HuH-7.5 (cell line): ENCODE measurements around the gene CSH1.
A peak's percentile ranks its signal among the peaks of the same experiment; 100 is the strongest.
"Not testable (repeated sequence)": the region's sequence is repeated elsewhere in the genome, so short reads cannot be mapped to it uniquely, and the experiment has no call there.

ENCODE experiments used
- DNase-seq: peaks from one replicate; pipeline ENCODE4 v3.0.0; 2011; ENCODE audit warnings: low spot score

CSH1 gene

DNA sequence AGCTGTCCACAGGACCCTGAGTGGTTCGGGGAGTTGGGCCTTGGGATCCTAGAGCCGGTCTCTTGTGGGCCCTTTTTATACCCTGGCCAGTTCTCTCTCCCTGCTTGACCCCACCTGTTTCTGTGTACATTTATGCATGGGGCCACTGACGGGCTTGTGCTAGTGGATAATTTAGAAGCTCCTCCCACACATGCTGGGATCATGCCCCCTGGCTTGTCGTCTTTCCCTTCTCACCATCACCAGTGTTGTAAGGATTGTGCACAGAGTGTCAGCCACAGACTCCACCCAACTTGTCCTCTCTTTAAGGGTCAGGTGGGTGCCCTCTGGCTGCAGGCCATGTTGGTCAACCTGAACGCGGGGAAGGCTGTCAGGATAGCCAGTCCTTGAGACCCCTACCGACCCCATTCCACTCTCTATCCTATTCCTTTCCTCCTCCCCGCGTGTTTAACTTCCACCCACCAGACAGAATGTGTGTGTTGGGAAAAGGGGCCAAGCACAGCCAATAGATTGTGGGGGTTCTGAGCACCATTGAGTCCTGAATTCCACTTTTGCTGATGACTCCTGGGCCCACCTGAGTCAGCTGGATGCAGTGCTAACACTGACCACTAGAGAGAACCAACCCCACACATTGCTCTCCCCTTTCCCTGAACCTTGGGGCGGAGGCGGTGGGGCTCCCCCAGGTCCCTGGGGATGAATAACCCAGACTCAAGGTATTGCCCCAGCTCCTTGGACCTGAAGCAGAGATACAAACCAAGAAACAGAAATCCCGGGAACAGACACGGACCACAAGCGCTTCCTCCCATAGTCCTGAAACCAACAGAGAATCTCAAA is at the start of gene CSH1:
Gene CSH1 (minus strand): TSS at position 51 of the 831 bp plus-strand sequence. CDS start 63 bp downstream, outside the sequence.
- DNase-seq: not testable (repeated sequence)

DNA sequence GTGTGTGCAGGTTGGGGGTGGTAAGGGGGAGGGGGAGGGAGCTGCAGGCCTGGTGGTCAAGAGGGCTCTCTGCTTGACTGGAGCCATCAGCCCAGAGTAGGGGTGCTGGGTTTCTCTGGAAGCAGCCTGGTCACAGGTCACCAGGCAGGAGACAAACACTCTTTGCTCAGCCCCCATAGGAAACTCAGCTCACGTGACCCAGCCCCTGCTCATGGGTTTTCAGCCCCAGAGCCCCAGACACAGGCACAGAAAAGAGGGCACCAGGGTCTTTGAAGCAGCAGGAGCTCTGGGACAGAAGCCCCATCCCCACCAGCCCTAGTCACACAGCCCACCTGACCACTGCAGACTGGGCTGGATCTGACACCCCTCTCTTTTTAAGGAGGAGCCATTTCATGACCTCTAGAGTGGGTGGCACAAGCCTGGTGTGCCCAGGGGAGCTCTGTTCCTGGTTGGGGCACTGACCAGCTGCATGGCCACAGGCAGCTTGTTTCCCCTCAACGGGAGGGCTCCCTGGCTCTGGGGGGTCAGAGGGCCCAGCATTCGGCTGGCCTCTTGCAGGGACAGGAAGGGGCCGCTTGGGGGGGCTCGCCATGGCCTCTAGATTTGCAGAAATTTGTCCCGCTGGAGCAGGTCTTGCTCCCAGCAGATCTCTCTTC is 49.5 kb upstream of the CSH1 start:
- DNase-seq: no peak

DNA sequence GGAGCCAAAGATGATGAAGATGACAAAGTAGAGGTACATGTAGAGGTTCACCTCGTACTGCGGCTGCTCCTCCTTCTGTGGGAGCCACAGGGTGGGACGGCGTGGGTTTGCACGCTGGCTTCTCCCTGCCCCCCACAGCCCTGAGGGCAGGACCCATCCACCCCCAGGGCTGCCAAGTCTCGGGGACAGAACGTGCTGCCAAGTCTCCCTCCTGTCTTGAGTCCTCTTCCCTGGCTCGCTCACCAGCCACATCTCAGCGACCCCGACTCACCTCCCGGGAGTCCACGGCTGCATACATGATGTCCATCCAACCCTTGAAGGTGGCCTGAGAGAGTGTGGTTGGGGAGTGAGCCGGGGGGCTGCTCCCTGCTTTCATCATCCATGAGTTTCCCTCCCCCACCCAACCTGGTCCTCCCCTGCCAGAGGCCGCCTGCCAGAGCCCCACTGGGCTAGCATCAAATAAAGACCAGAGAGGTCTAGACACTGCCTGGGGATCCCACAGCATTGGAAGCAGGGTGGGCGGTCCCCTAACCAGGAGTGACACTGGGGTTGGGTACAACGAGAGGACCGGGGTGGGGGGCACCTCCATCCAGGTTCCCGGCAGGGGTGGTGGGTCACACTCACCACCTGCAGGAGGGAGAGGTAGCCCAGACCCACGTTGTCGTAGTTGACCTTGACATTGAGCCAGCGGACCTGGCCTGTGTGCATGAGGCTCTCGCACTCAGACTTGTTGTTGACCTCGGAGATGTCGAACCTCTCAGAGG is 48.5 kb upstream of the CSH1 start:
- DNase-seq: no peak

DNA sequence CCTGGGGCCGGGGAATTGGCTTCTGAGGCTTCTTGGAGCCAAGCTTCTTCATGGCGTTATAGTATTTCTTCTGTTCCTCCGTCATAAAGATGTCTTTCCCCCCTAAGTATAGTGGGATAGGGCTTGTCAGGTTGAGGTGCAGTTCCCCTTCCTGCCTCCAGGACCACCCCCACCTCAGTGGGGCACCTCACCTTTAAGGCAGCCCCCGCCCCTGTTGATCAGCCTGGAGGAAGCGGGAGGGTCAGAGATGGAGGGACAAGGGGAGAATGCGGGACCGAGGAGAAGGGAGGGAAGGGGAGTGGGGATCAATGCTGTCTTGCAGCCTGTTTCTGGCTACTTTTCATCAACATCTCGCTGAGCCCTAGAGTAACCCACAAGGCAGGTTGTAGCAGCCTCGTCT is 47.4 kb upstream of the CSH1 start:
- no peak for DNase-seq

DNA sequence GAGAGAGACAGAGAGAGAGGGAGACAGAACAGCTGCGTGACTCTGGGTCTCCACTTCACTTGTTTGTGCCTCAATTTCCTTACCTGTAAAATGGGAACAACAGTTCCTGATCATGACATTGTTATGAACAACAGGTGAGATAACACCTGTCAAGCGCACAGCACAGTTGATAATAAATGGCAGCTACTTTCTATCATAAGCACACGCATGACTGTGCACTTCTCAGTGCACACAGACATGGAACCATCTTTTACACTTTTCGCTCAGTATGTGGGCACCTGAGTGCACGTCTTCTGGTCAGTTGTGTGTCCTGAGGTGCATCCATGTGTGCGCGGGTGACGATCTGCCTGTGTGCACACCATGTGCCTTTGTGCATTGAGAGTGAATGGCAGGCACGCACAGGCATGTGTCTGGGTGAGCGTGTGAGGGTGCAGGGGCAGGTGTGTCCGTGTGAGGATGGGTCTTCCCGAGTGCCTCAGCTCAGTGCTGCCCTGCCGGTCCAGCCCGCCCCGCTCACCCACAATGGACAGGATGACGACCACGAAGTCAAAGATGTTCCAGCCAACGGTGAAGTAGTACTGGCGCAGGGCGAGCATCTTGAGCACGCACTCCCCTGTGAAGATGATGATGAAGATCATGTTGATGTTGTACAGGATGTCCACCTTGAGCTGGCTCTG is 46.1 kb upstream of the CSH1 start:
- DNase-seq: no peak

DNA sequence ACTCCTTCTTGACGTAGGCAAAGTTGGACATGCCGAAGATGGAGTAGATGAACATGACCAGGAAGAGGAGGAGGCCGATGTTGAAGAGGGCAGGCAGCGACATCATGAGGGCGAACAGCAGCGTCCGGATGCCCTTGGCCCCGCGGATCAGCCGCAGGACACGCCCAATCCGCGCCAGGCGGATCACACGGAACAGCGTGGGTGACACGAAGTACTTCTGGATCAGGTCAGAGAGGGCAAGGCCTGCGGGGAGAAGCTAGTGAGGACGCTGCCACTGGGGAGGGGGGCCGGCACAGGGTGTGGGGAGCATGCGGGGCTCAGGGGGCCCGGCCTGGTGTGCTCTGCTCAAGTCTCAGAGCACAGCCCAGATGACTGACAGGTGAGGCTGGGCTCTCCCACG is 45.4 kb upstream of the CSH1 start:
- no peak for DNase-seq

DNA sequence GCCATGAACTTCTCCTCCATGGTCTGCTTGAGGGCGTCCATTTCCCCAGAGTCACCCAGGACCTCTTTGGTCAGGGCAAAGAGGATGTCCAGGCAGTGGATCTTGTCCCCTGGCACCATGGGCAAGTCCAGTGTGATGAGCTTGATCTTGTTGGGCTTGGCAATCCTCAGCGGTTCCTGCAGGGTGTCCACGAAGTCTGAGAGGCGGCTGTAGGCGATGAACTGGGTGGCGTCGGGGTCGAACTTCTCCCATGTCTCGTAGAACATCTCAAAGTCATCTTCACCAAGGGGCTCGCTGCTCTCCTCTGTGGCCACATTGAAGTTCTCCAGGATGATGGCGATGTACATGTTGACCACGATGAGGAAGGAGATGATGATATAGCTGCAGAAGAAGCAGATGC is 44.8 kb upstream of the CSH1 start:
- DNase-seq: no peak

DNA sequence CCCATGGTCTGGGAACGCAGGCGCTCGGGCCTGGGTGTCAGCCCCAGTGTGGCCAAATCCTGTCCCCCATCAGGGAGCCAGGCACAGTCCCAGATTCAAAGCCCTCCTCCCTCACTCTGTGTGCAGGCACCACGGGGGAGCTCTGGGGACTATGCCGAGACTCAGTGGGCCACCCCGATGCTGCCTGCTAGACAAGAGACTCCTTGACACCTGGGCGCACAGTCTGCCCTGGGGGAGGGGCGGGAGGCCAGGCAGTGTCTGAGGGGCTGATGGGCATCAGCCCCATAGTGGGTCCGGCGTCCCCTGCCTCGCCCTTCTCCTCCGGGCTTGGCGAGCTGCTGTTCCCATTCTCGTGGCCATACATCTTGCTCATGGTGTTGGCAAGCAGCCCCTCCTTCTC is 44.2 kb upstream of the CSH1 start:
- no peak for DNase-seq

DNA sequence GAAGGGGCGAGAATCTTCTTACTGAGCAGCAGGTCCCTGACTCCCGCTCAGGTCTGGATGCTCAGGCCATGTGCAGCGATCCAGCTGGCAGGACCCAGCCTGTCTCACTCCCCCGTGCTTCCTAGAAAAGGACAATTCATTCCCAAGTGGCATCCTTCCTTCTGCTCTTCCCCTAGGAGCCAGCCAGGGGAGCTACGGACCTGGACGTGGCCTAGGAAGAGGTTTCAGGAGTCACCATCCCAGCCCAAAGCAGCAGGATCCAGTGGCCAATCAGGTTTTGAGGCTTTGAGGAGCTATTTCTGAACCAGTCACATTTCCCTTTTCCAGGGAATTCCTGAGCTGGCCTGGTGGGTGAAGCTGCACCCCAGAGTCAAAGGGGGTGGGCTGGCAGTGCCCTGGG is 43.5 kb upstream of the CSH1 start:
- no peak for DNase-seq

DNA sequence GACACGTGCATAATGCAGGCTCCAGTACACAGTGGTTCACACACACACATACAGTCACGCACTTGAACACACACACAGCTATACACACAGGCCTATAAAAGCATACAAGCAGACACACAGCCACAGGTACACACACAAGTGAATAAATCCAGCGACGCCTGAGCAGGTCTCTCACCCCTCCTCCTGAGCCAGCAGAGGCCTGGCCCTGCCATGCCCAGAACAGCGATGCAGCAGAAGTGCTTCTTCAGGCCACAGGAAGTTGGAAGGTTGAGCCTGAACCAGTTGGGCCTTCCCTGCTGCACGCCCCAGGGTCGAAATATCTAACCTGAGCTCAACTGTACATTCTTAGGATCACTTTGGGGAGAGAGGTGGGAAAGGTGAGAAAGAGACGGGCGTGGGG is 43.0 kb upstream of the CSH1 start:
- DNase-seq: no peak

DNA sequence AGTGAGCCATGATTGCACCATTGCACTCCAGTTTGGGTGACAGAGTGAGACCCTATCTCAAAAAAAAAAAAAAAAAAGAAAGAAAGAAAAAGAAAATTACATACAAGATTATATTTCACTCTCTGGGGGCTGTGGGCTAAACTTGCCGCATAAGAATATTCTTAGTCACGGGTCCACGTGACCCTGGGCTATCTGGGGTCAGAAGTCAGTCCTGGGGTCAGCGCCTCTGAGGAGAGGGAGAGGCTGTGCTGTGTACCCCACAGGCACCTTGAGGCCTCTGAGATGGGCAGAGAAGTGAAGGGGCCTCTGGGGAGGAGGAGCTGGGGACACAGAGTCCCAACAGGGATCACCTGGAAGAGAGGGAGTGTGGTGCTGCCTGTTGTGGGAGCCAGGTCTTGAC is 41.5 kb upstream of the CSH1 start:
- no peak for DNase-seq

DNA sequence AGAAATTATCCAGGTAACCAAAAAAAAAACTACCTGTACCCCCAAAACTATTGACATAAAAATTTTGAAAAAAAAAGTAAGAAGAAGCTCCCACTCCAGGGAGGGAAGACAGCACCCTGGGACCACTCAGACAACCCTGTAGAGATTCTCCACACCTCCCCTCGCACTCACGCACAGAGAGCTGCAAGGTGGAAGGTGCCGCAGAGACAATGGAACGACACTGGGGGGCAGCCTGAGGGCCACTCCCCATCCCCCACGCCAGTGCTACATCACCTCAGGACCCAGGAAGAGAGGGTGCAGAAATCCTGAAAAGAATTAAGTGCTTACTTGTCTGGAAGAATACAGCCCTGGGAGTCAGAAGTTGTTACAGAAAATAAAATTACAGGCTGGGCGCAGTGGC is 40.9 kb upstream of the CSH1 start:
- no peak for DNase-seq

DNA sequence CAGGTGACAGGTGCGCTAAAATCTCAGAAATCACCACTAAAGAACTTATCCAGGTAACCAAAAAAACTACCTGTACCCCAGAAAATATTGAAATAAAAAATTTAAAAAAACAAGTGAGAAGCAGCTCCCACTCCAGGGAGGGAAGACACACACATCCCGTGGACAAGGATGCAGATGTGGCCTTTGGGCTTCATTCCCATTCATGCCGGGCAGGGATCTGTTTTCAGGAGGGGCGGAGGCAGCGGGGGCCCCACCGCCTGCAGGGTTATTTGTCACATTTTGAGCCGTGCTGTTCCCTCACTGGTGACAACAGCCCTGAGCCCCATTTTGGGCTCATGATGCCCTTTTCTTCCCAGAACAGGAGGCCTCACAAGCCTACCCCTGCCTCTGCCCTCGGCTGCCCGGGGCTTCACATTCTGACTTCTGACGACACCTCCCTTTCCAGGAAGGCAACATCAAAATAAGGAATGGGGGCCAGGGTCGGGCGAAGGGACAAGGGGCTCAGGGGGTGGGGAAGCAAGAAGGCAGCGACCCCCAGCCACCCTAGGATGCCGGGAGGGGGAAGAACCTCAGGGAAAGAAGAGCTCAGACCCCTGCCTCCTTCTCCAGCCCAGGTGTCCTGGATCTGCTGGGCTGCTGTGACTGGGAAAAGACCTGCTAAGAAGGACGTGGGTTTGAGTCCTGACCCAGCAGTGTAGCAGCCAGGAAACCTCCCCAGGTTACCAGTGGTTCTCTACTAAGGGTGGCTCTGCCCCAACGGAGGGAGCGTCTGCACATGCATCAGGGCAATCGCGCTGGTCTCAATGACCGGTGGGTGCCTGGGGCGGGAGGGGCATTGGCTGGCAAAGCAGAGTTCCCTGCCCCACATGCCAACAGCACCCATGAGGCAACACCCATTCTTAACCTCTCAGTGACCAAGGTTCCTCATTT is 38.1 kb upstream of the CSH1 start:
- no peak for DNase-seq

DNA sequence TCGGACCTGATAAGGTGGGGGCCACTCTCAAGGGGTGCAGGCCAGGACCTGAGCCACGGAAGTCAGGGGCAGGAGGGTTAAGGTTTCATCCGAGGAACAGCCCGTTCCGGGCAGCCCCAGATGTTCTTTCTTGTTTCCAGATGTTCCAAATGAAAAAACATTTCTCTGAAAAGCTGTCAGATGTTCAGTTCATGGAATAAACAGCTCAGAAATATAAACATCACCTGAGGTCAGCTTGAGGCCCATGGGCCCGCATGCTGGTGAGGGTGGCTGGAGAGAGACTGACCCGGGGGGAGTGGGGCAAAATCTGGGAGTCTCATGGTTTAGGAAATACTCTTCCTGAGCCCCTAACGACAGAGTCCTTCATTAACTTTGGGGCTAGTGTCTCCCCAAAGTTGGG is 37.2 kb upstream of the CSH1 start:
- DNase-seq: no peak

DNA sequence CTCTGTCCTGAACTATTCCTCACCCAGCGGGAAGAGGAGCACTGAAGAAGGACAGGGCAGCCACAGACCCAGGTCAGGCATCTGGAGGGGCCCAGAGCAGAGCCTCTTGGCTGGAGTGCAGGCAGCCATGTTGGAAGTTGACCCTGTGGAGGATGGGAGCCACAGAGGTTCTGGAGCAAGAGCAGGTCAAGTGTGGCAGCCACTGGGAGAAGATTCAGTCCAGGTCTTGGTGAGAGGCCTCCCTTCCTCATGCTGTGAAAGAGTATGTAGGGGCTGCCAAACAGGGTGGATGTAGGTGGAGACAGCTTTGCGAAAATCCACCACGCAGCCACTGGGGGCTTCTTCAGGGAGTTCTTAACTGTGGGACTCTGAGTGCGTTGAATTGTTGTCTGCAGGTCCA is 36.3 kb upstream of the CSH1 start:
- DNase-seq: no peak

DNA sequence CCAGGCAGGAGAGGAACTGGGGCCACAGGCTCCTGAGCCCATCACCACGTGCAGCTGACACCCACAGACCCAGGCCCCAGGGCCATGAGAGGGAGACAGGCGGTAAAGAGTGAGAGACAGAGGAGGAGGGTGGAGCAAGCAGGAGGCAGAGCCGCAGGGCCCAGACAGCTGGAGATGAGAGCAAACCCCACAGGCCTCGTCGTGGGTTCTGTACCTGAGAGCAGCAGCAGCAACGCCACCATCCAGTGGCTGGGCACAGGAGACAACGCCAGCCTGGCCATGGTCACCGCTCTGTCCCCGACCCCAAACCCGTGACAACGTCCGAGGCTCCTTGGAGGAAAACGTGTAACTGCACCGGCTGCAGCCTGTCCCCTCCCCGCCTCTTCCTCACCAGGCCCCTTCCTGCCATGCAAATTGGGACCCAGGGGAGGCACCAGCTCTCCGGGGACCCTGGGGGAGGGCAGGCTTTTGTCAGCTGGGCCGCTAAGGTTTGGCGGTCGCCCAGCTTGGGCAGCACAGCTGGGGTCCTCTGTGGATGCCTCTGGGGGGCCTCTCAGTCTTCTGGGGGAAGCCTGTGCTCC is 35.7 kb upstream of the CSH1 start, which contains the start of gene CD79B:
Gene CD79B (minus strand): TSS at position 351 of the 581 bp plus-strand sequence. CDS start 70 bp downstream, at position 281.
- no peak for DNase-seq

DNA sequence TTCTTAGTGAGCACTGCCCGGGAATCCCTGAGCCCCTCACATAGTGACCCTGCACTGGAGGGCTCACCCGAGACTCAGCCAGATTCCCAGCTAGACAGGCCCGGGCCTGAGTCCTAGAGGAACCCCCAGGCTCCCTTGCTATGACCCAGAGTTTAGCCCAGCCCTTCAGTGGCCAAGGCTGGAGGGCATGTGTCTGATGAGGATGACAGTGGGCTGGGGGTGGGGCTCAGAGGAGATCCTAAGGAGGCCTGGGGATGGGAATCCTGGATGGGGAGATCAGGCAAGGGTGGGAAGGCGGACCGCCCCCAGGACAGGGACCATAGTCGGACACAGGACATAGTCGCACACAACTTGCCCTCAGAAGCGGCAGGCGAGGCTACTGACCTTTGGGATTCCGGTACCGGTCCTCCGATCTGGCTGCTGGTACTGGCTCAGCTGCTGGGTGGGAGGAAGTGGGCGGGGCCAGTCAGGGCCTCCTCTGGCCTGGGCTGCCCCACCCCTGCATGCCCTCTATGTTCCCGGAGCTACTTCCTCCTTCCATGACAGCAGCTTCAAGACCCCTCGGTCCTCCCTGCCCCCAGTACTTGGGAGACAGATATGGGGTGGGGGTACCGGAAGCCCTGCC is 34.7 kb upstream of the CSH1 start:
- DNase-seq: peak; percentile 3

DNA sequence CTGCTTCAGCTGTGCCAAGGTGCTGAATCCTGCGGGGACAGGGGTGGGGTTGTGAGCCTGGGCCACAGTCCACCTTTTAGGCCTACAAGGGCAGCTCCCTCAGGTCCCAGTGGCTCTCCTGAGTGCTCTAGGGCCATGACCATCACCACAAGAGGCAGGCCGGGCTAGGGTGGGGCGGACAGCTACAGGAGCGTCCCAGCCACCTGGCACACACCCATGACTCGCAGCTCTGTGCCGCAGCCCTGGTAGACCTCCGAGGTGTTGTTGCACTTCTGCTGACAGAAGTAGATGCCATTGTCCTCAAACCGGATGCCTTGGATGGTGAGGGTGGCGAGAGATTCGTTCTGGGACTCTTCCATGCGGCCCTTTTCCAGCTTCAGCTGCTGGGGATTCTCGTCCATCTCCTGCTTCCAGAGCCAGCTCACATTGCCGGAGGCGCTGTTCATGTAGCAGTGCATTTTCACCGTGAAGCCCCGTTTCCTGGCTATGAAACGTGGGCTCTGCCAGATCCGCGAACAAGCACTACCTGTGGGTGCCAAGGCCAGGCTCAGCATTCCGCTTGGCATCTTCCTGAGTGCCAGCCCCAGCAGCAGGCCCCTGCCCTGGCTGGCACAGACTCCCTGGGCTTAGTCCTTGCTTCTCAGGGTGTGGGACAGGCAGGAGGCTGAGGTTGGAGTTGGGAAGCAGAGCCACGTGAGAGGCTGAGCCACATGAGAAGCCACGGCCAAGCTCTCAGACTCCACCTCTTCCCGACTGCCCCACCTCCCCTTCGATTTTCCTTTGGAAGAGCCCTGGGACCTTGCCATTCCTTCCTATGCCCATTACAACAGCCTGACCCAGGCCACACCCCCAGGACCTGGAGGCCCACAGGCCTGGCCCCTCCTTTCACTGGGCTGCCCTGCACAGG is 33.7 kb upstream of the CSH1 start:
- DNase-seq: peak; percentile 6
